HEK293 (cell line): ENCODE data around the gene TMEM151A.

Source experiments
- MYNN ChIP-seq: fragments of 450-650 bp; formaldehyde crosslinking; IDR thresholded peaks from 2 replicates; pipeline ENCODE4 v1.5.1; 2016; ENCODE audit warnings: missing biosample characterization, missing genetic modification characterization, borderline replicate concordance
- REPIN1 ChIP-seq: fragments of 450-650 bp; formaldehyde crosslinking; IDR thresholded peaks from 2 replicates; pipeline ENCODE4 v1.5.1; 2017; ENCODE audit warnings: missing biosample characterization, missing genetic modification characterization, low read depth
- SALL2 ChIP-seq: fragments of 450-650 bp; formaldehyde crosslinking; IDR thresholded peaks from 2 replicates; pipeline ENCODE4 v1.5.0; 2017; ENCODE audit warnings: missing biosample characterization, mild to moderate bottlenecking, missing genetic modification characterization, borderline replicate concordance
- ZNF211 ChIP-seq: fragments of 450-650 bp; formaldehyde crosslinking; IDR thresholded peaks from 2 replicates; pipeline ENCODE4 v1.5.1; 2016; ENCODE audit warnings: low read depth, missing biosample characterization, missing genetic modification characterization
- ZNF302 ChIP-seq: fragments of 450-650 bp; formaldehyde crosslinking; IDR thresholded peaks from 2 replicates; pipeline ENCODE4 v1.5.1; 2016; ENCODE audit warnings: missing biosample characterization, missing genetic modification characterization, low read depth
- ZNF561 ChIP-seq: fragments of 450-650 bp; IDR thresholded peaks from 2 replicates; pipeline ENCODE4 v1.5.1; 2018; ENCODE audit warnings: missing biosample characterization, missing genetic modification characterization, borderline replicate concordance
- TF ChIP-seq, protein P1 (sequence below): fragments of 450-650 bp; formaldehyde crosslinking; IDR thresholded peaks from 2 replicates; pipeline ENCODE4 v1.5.1; 2016; ENCODE audit warnings: missing biosample characterization, missing genetic modification characterization
- TF ChIP-seq, protein P2 (sequence below): fragments of 450-650 bp; formaldehyde crosslinking; conservative IDR thresholded peaks from 2 replicates; pipeline ENCODE4 v1.5.1; 2016; ENCODE audit warnings: low read depth, missing biosample characterization, missing genetic modification characterization
- TF ChIP-seq, protein P3 (sequence below): fragments of 450-650 bp; formaldehyde crosslinking; IDR thresholded peaks from 2 replicates; pipeline ENCODE4 v1.5.1; 2016; ENCODE audit warnings: missing biosample characterization, missing genetic modification characterization, low read depth
- TF ChIP-seq, protein P4 (sequence below): fragments of 450-650 bp; formaldehyde crosslinking; IDR thresholded peaks from 2 replicates; pipeline ENCODE4 v1.5.1; 2016; ENCODE audit warnings: missing biosample characterization, missing genetic modification characterization
- TF ChIP-seq, protein P5 (sequence below): fragments of 450-650 bp; formaldehyde crosslinking; IDR thresholded peaks from 2 replicates; pipeline ENCODE4 v1.5.1; 2016; ENCODE audit warnings: missing biosample characterization, missing genetic modification characterization
- TF ChIP-seq, protein P6 (sequence below): fragments of 450-650 bp; formaldehyde crosslinking; IDR thresholded peaks from 2 replicates; pipeline ENCODE4 v1.5.1; 2016; ENCODE audit warnings: missing biosample characterization, missing genetic modification characterization

DNA sequence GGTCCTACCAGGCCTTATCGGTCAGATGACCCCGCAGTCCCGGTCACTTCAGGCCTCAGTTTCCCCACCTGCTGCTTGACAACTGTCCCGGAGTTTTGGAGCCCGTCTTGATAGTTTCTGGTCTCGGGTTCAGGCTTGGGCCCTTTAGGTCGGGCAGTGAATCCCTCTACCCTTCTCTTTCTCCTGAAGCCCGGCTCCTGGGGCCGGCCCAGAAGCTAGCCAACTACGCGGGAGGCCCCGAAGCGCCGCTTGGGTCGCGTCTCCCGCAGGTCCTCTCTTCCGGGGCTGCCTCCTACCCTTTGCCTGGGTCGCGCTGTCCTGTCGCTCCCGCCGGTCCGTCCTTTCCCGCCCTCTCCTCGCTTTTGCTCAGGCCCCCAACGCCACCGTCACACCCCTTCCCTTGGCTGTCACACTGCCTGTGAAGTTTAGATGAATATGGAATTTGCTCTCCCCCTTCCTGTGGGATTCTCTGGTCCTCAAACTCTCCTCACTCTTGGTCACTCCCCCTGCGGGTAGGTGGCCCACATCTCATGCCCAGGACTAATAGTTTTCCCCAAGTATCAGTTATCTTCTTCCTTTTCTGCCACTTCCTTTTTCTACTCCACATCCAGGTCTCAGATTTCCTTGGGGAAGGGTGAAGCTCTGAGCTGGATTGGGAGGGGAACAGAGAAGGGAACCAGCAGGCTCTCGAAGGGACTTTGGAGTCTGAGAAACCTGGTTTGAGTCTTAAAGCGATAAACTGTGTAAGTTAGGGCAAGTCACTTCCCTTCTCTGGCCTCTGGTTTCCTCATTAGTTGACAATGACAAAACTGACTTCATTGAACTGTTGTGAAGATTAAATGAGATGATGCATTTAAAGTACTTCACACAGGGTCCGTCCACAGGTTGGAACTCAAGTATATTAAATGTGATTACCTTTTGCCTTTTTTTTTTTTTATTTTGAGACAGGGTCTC lies 22.5 kb upstream of the TMEM151A start:
- no peak for TF ChIP-seq ZNF302 (tag by site-specific recombination)
- TF ChIP-seq, protein P1, sequence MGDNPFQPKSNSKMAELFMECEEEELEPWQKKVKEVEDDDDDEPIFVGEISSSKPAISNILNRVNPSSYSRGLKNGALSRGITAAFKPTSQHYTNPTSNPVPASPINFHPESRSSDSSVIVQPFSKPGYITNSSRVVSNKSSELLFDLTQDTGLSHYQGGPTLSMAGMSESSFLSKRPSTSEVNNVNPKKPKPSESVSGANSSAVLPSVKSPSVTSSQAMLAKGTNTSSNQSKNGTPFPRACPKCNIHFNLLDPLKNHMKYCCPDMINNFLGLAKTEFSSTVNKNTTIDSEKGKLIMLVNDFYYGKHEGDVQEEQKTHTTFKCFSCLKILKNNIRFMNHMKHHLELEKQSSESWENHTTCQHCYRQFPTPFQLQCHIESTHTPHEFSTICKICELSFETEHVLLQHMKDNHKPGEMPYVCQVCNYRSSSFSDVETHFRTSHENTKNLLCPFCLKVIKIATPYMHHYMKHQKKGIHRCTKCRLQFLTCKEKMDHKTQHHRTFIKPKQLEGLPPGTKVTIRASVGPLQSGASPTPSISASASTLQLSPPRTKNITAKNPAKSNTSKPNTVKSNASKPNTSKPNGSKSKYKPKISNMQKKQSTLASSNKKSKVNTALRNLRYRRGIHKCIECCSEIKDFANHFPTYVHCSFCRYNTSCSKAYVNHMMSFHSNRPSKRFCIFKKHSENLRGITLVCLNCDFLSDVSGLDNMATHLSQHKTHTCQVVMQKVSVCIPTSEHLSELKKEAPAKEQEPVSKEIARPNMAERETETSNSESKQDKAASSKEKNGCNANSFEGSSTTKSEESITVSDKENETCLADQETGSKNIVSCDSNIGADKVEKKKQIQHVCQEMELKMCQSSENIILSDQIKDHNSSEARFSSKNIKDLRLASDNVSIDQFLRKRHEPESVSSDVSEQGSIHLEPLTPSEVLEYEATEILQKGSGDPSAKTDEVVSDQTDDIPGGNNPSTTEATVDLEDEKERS (tag by site-specific recombination), result no peak
- TF ChIP-seq, protein P2, sequence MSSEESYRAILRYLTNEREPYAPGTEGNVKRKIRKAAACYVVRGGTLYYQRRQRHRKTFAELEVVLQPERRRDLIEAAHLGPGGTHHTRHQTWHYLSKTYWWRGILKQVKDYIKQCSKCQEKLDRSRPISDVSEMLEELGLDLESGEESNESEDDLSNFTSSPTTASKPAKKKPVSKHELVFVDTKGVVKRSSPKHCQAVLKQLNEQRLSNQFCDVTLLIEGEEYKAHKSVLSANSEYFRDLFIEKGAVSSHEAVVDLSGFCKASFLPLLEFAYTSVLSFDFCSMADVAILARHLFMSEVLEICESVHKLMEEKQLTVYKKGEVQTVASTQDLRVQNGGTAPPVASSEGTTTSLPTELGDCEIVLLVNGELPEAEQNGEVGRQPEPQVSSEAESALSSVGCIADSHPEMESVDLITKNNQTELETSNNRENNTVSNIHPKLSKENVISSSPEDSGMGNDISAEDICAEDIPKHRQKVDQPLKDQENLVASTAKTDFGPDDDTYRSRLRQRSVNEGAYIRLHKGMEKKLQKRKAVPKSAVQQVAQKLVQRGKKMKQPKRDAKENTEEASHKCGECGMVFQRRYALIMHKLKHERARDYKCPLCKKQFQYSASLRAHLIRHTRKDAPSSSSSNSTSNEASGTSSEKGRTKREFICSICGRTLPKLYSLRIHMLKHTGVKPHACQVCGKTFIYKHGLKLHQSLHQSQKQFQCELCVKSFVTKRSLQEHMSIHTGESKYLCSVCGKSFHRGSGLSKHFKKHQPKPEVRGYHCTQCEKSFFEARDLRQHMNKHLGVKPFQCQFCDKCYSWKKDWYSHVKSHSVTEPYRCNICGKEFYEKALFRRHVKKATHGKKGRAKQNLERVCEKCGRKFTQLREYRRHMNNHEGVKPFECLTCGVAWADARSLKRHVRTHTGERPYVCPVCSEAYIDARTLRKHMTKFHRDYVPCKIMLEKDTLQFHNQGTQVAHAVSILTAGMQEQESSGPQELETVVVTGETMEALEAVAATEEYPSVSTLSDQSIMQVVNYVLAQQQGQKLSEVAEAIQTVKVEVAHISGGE (tag by site-specific recombination), result no peak; the same call in 1 of the 2 replicates
- TF ChIP-seq, protein P3, sequence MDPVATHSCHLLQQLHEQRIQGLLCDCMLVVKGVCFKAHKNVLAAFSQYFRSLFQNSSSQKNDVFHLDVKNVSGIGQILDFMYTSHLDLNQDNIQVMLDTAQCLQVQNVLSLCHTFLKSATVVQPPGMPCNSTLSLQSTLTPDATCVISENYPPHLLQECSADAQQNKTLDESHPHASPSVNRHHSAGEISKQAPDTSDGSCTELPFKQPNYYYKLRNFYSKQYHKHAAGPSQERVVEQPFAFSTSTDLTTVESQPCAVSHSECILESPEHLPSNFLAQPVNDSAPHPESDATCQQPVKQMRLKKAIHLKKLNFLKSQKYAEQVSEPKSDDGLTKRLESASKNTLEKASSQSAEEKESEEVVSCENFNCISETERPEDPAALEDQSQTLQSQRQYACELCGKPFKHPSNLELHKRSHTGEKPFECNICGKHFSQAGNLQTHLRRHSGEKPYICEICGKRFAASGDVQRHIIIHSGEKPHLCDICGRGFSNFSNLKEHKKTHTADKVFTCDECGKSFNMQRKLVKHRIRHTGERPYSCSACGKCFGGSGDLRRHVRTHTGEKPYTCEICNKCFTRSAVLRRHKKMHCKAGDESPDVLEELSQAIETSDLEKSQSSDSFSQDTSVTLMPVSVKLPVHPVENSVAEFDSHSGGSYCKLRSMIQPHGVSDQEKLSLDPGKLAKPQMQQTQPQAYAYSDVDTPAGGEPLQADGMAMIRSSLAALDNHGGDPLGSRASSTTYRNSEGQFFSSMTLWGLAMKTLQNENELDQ, result no peak
- TF ChIP-seq ZNF561 (tag by site-specific recombination), result no peak
- TF ChIP-seq, protein P4, sequence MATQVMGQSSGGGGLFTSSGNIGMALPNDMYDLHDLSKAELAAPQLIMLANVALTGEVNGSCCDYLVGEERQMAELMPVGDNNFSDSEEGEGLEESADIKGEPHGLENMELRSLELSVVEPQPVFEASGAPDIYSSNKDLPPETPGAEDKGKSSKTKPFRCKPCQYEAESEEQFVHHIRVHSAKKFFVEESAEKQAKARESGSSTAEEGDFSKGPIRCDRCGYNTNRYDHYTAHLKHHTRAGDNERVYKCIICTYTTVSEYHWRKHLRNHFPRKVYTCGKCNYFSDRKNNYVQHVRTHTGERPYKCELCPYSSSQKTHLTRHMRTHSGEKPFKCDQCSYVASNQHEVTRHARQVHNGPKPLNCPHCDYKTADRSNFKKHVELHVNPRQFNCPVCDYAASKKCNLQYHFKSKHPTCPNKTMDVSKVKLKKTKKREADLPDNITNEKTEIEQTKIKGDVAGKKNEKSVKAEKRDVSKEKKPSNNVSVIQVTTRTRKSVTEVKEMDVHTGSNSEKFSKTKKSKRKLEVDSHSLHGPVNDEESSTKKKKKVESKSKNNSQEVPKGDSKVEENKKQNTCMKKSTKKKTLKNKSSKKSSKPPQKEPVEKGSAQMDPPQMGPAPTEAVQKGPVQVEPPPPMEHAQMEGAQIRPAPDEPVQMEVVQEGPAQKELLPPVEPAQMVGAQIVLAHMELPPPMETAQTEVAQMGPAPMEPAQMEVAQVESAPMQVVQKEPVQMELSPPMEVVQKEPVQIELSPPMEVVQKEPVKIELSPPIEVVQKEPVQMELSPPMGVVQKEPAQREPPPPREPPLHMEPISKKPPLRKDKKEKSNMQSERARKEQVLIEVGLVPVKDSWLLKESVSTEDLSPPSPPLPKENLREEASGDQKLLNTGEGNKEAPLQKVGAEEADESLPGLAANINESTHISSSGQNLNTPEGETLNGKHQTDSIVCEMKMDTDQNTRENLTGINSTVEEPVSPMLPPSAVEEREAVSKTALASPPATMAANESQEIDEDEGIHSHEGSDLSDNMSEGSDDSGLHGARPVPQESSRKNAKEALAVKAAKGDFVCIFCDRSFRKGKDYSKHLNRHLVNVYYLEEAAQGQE (tag by site-specific recombination), result no peak
- TF ChIP-seq, protein P5, sequence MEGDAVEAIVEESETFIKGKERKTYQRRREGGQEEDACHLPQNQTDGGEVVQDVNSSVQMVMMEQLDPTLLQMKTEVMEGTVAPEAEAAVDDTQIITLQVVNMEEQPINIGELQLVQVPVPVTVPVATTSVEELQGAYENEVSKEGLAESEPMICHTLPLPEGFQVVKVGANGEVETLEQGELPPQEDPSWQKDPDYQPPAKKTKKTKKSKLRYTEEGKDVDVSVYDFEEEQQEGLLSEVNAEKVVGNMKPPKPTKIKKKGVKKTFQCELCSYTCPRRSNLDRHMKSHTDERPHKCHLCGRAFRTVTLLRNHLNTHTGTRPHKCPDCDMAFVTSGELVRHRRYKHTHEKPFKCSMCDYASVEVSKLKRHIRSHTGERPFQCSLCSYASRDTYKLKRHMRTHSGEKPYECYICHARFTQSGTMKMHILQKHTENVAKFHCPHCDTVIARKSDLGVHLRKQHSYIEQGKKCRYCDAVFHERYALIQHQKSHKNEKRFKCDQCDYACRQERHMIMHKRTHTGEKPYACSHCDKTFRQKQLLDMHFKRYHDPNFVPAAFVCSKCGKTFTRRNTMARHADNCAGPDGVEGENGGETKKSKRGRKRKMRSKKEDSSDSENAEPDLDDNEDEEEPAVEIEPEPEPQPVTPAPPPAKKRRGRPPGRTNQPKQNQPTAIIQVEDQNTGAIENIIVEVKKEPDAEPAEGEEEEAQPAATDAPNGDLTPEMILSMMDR (tag by site-specific recombination), result peak; percentile 29; the same call in 1 of the 2 replicates
- no peak for TF ChIP-seq REPIN1
- no peak for TF ChIP-seq MYNN (tag by site-specific recombination)
- no peak for TF ChIP-seq SALL2 (tag by site-specific recombination)
- TF ChIP-seq, protein P6, sequence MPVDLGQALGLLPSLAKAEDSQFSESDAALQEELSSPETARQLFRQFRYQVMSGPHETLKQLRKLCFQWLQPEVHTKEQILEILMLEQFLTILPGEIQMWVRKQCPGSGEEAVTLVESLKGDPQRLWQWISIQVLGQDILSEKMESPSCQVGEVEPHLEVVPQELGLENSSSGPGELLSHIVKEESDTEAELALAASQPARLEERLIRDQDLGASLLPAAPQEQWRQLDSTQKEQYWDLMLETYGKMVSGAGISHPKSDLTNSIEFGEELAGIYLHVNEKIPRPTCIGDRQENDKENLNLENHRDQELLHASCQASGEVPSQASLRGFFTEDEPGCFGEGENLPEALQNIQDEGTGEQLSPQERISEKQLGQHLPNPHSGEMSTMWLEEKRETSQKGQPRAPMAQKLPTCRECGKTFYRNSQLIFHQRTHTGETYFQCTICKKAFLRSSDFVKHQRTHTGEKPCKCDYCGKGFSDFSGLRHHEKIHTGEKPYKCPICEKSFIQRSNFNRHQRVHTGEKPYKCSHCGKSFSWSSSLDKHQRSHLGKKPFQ (tag by site-specific recombination), result no peak
- TF ChIP-seq ZNF211 (tag by site-specific recombination), result no peak
